GM12874 (cell line): Measurements from ENCODE around the gene VTI1A.

Experiments used
- TF ChIP-seq, protein P1 (sequence below): IDR thresholded peaks from 2 replicates; pipeline ENCODE4 v1.5.1; 2011; ENCODE audit warnings: low read depth, mild to moderate bottlenecking, control low read depth, low read length, moderate library complexity; ENCODE audit not compliant: insufficient read depth

Gene VTI1A

DNA sequence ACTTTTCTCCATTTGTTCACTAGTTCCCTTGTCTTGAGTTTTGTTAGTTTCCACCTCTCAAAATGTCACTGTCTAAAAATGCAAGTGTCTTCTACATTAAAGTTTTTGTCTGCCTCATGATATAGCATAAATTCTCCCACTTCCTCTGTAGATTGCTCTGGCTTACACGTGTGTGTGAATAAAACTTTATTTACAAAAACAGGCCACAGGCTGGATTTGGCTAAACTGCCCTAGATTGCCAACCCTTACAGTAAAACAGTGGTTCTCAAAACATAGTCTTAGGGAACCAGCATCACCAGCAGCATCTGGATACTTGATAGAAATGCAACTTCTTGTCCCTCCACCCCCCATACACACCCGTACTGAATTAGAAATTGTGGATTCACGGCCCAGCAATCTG, 207.8 kb downstream of the VTI1A start:
- TF ChIP-seq, protein P1, sequence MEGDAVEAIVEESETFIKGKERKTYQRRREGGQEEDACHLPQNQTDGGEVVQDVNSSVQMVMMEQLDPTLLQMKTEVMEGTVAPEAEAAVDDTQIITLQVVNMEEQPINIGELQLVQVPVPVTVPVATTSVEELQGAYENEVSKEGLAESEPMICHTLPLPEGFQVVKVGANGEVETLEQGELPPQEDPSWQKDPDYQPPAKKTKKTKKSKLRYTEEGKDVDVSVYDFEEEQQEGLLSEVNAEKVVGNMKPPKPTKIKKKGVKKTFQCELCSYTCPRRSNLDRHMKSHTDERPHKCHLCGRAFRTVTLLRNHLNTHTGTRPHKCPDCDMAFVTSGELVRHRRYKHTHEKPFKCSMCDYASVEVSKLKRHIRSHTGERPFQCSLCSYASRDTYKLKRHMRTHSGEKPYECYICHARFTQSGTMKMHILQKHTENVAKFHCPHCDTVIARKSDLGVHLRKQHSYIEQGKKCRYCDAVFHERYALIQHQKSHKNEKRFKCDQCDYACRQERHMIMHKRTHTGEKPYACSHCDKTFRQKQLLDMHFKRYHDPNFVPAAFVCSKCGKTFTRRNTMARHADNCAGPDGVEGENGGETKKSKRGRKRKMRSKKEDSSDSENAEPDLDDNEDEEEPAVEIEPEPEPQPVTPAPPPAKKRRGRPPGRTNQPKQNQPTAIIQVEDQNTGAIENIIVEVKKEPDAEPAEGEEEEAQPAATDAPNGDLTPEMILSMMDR, result no peak

DNA sequence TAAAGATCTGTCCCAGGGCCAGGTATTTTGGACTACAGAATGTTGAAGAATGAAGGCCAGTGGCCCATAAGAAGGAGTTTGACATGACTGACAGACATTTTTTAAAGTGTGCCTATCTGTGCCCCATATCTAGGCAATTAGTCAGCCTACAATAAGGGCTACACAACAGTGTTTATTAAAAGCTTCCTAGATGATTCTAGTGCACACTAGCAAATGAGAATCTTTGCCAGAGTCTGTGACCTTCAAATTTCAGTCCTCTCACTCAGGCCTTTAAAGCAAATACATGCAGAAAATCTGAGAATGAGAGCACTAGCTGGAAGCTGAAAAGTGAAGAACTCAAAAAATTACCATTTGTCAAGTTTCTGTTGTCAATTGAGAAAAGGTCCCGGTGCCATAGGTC, 208.7 kb downstream of the VTI1A start:
- TF ChIP-seq, protein P1, result no peak

DNA sequence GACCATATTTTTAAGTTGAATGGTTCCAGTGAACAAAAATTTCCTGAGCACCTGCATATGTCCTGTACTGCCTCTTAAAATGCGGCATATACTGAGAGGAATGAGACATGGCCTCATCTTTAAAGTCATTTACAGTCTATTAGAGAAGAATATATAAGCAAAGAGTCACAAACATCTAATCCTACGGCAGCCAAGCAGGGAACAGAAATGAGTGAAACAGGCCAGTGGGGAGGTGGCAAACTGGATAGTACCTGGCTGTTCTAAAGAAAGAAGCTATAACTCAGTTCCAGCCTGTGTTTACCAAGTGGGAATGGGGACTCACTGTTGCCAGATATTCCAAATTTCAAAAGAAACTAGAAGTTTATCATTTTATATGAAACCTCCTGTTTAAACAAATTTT, 211.4 kb downstream of the VTI1A start:
- TF ChIP-seq, protein P1, result no peak

DNA sequence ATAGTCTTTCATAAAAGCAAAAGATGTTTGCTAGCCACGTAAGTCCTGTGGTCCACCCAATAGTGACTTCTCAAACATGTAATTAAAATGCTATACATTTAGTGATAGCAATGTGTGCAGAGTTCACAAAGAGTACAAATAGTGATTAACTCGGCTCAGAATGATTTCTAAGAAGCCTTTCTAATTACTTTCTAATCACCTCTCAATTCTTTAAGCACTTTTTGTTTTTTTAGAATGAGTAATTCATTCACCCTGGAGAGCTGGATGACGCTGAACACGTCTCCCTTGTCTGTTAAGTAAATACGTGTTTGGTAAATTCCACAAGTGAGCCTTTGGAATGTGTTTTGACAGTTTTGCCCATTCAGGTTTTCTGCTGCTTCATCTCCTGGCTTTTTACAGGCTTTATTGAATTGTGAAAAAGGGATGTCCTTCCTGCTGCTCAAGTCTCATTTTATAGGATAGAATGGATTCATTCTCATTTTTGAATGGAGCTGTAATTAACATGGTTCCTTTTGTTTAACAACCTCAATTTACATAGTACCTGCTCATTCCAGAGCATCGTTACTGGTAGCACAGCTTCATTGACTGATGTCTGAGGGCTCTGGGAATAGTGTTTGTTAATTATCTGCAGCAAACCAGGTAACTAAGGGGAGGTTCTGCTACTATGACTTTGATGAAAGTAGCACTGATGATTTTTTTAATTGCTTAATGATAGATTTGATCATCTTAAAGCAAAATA, 212.1 kb downstream of the VTI1A start:
- TF ChIP-seq, protein P1, result no peak

DNA sequence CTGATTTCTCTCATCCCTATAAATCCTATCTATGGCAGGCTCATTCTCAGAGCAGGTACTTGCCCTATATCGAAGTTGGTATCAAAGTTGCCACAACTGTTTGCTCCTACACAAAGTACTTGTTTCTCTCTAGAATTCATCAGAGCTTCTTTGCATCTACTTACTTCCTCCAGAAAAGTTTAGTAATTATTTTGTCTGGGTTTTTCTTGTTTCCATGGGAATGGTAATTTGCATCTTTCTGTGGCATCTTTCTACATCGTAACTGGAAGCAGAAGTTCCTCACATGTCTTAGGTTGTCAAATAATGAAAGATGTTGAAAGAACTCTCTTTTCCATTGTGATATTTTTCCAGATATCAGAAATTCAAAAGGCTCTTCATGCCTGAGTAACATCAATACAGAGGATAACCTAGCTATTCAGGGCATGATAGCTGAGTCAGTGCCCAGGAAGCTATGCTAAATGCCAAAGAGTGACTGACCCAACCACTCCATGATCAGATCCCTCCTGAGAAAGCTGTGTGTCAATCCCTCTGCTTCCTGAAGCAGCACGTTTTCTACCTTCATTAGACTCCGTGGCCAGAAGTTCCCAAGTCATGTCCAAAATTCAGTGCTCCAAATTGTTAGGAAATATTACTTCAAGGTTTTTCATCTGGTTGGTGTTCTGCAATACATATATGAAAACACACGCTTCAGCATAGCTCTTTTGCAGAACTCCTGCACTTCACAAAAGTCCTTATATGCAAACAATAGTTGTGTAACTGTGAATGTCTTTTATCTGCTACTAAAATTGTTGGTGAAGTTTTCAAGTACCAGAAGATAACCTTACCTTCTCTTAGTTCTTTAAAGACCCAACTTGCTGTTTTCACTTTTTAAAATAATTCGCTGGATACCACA, 216.5 kb downstream of the VTI1A start:
- TF ChIP-seq, protein P1, result no peak

DNA sequence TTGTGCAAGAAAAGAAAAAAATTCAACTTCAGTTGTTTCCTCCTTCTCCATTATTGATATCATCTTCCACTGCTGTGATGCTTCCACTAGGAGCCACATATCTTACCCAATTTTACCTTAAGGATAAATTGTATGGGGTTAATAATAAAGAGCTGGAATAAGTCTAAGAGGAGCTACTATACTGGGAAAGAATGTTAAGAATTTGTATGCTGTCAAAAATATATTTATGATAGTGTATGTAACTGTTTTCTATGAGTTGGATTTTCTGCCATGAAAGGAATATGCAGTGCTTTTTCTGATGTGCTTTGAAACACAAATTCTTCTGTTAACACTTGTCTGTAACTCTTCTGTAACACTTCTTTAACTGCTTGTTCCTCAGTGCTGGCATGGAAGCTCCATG, 219.1 kb downstream of the VTI1A start:
- TF ChIP-seq, protein P1, result no peak

DNA sequence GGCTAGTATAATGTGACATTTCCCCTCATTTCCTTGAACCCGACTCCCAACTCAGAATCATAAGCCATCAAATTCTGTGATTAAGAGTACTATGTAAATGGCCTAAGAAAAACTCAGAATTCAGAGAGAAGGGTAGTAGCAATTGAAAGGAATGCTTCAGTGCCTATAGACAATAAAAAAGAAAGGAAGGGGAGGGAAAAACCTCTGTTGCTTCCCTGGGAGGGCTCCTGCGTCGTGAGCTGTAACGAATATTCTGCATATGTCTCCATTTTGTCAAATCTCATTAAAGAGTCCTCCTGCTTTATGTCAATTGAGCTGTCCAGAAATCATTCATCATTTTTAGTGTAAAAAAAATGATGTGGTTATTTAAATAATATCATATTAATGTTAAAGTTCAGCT, 223.0 kb downstream of the VTI1A start:
- TF ChIP-seq, protein P1, result no peak
